Measurements from ENCODE around the gene KIAA1191. TPM values are rescaled to one million over a fixed set of nuclear protein-coding genes. Genes with fewer than 3 reads are reported as not detected.

The KIAA1191 gene
- total RNA-seq = 53.6 and 59.0 TPM in 2 replicates

DNA sequence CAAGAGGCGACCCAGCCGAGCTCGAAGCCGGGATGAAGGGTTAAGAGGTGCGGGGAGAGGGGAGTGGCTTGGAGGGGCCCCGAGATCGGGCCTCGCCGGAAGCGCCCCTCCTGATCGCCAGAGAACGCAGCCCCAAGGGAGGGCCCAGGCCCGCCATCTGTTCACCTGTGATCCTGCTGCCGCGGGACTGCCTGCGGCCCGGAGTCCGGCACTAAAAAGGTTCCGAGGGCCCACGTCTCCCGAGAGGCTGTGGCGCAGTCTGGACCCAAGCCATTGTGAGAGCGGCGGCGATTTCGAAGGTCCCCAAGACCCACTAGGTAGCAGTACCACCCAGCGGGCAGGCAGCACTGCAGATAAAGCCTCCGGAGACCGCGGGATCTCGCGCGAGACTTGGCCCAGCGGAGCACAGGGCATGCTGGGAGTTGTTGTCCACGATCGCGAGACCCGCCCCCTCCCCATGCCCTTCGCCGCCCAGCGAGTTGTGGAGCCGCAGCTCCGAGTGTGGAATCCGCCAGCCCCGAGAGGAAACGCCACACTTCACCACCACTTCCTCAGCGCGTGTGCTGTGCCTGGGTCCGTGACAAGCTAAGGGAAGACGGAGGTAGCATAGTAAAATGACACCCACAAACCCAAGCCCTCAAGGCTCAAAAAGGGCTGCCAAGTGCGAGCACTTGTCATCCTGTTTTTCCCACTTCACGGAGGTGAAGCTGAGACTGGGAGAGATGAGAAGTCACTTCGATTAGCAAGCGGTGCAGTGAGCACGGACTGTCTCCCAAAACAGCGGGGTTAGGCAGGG, at the start of gene KIAA1191:
KIAA1191 (minus strand) TSS at position 328 of the 796 bp plus-strand sequence. CDS start 2,256 bp downstream, outside the sequence.

GRCh38 chr5:176388444-176389134, 27.0 kb upstream of the KIAA1191 start, which contains the start of the genes HIGD2A and NOP16:
Gene HIGD2A (plus strand): TSS chr5:176388751. CDS start chr5:176388820, 69 bp downstream.
Gene NOP16 (minus strand): TSS chr5:176388598. CDS start chr5:176388539, 59 bp downstream.

DNA sequence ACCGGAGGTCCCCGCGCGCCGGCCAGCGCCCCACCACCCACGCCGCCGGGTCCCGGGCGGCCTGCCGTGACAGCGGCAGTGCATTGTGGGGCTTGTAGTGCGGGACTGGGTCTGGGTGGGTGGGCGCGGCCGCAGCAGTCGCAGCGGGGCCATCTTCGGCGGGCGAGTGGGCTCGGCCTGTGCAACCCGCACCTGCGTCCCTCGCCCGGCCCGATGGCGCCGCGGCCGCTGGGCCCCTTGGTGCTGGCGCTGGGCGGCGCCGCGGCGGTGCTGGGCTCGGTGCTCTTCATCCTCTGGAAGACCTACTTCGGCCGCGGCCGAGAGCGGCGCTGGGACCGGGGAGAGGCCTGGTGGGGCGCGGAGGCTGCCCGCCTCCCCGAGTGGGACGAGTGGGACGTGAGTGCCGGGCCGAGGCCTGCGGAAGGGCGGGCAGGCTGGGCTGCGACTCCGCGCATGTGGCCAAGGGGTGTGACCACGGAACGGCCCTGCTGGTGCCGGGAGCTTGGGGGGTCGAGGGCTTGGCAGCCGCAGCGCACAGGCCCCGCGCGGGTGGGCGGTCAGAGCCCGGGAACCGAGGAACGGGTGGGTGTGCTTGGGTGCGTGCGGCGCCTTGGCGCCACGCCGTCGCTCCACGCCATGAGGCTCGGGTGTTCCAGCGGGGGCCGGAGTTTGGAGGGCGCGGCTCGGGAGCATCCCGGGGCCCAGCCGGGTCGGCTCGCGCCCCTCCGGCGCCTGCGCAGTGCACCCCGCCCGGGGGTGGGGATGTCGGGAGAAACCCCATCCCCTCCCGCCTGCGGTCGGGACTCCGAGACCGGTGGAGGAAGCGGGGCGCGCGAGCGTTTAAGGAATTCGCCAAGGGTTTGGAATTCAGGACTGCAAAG, 4.0 kb upstream of the KIAA1191 start, which contains the start of gene ARL10:
ARL10 (plus strand) TSS at position 137 of the 881 bp plus-strand sequence; CDS start at position 214, 77 bp downstream.

Small RNA genes within 50 kb of the gene (small RNA-seq; reads per million reads assigned to genes)
- gene MIR1271 = 4.2 reads per million, percentile 91 among the genes with 10 or more reads in this experiment

Other genes starting within 250 kb of the KIAA1191 start
- gene SIMC1, start 123.3 kb downstream of the KIAA1191 start, total RNA-seq = 7.7 and 11.9 TPM in 2 replicates
- 6.1 and 7.7 TPM in 2 replicates for gene ARL10, start 3.7 kb upstream of the KIAA1191 start, total RNA-seq
- gene NOP16, start 26.8 kb upstream of the KIAA1191 start, total RNA-seq = 22.3 and 25.7 TPM in 2 replicates
- gene HIGD2A, start 27.0 kb upstream of the KIAA1191 start, total RNA-seq = 38.6 and 39.5 TPM in 2 replicates
- 76.1 and 88.9 TPM in 2 replicates for gene CLTB, start 54.8 kb upstream of the KIAA1191 start, total RNA-seq
- 37.5 and 47.3 TPM in 2 replicates for gene FAF2, start 86.6 kb upstream of the KIAA1191 start, total RNA-seq
- 2.9 and 4.1 TPM in 2 replicates for gene RNF44, start 175.6 kb upstream of the KIAA1191 start, total RNA-seq
- gene CDHR2, start 187.6 kb upstream of the KIAA1191 start, total RNA-seq = not detected in 2 replicates
- 5.1 and 8.0 TPM in 2 replicates for gene GPRIN1, start 248.4 kb upstream of the KIAA1191 start, total RNA-seq

Measured in subcutaneous preadipocyte (primary cell).